ENCODE data around the gene JMY. TPM values are rescaled to one million over a fixed set of nuclear protein-coding genes. Genes with fewer than 3 reads are reported as not detected.

JMY gene
- total RNA-seq, 1 experiment from 2014 or later: 15.6 TPM

DNA sequence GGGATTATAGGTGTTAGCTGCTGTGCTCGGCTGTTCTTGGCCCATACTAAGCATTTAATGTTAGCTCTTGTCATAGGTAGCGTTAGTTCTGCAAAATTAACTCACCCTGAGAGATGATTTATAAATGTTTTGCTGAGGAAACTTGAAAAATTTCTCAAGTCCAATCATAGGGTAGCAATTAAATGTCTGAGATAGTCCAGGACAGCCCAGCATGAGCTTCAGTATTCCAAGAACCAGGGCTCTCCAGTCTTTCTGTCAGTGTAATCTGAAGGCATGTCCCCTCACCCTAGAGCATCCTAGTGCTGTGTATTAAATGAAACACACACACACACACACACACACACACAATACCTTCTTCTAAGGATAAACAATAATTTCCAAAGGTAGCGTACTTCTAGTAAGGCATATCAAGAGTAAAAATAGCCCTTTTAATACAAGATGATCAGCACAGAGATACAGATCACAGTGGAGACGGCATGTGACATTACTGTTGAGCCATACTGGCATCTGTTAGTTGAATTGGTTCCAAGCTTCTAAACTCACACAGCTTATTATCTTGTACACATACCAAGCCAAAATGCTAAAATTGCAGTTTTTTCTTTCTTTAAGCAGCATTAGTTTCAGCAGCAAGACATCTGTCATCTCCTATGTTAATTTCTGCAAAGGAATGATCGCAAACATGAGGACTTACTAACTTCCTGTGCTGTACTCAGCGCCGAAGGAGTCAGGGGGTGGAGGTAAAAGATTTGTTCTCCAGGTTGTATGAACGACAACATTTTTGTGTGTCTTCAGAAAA lies 46.3 kb upstream of the JMY start:
- H3K9me3 ChIP-seq (ENCODE audit: control insufficient read depth in 1 of 2, insufficient read depth in 1 of 2, low read depth in 1 of 2, low read length in 2 of 2): no peaks in the 10 kb centered on the region
- H2AFZ ChIP-seq (ENCODE audit: low read depth, low read length, poor library complexity, severe bottlenecking): no peak overlapping the region
- no peaks in the 10 kb centered on the region for H3K9me2 ChIP-seq (ENCODE audit: insufficient read depth)
- no peaks in the 10 kb centered on the region for H3K27me3 ChIP-seq (ENCODE audit: insufficient read depth, low read length)
- no peaks in the 10 kb centered on the region for H4K20me1 ChIP-seq (ENCODE audit: insufficient read depth)
- BruUV-seq (replicated peaks): no TSS peak
- H3K4me2 ChIP-seq (ENCODE audit: low read length): no peak overlapping the region
- ChIA-PET POLR2A (no interaction called here), RAD21 (ENCODE audit: low non-redundant PET in 1 of 2, low total read pairs in 2 of 2, uncharacterized antibody in 2 of 2, unreplicated experiment in 2 of 2) (no interaction called here), CTCF (no interaction called here)
- H3K9ac ChIP-seq (ENCODE audit: low read length): no peak overlapping the region
- H3K4me3 ChIP-seq (replicated peaks in 1 of 2; ENCODE audit: low read depth in 1 of 2, low read length in 2 of 2): no peak overlapping the region
- H3K4me1 ChIP-seq (ENCODE audit: control insufficient read depth in 1 of 2, insufficient read depth in 2 of 2, low read length in 2 of 2): peaks cover 3 to 5% of the 10 kb centered on the region in 2 experiments; a peak in 2 of 4 replicates
- intact Hi-C loops (cut with micrococcal nuclease): no loop called here
- H3K27ac ChIP-seq (ENCODE audit: low read depth, low read length): no peak overlapping the region
- H3K36me3 ChIP-seq (ENCODE audit: control insufficient read depth in 1 of 2, insufficient read depth in 2 of 2, low read length in 2 of 2): no peaks in the 10 kb centered on the region
- TF ChIP-seq FOSL1 (IDR thresholded peaks at IDR 0.05; ENCODE audit: low read depth): no peak
- no peak for TF ChIP-seq SRF (IDR thresholded peaks at IDR 0.05; ENCODE audit: low read depth)
- TF ChIP-seq EGR1 (IDR thresholded peaks at IDR 0.05; ENCODE audit: low read depth): no peak
- no peak for TF ChIP-seq SIN3A (IDR thresholded peaks at IDR 0.05; ENCODE audit: low read depth)
- no peak for TF ChIP-seq POLR2AphosphoS5 (IDR thresholded peaks at IDR 0.05; ENCODE audit: low read depth, low read length)
- TF ChIP-seq RAD21 (IDR thresholded peaks at IDR 0.05; ENCODE audit: low read depth): no peak
- TF ChIP-seq ATF3 (IDR thresholded peaks at IDR 0.05): no peak
- no peak for TF ChIP-seq POLR2A (IDR thresholded peaks at IDR 0.05; ENCODE audit: borderline replicate concordance, extremely low read depth, insufficient read depth, insufficient read length)
- no peak for TF ChIP-seq ZFX (IDR thresholded peaks at IDR 0.05)
- TF ChIP-seq JUND (IDR thresholded peaks at IDR 0.05): no peak
- no peak for TF ChIP-seq EZH2 (IDR thresholded peaks at IDR 0.05)
- no peak for TF ChIP-seq ZNF274 (IDR thresholded peaks at IDR 0.05; ENCODE audit: low read depth, low read length)
- no peak for TF ChIP-seq ELF1 (IDR thresholded peaks at IDR 0.05; ENCODE audit: borderline replicate concordance, low read depth)
- no peak for TF ChIP-seq CEBPB (IDR thresholded peaks at IDR 0.05; ENCODE audit: low read depth)
- TF ChIP-seq, protein P1, sequence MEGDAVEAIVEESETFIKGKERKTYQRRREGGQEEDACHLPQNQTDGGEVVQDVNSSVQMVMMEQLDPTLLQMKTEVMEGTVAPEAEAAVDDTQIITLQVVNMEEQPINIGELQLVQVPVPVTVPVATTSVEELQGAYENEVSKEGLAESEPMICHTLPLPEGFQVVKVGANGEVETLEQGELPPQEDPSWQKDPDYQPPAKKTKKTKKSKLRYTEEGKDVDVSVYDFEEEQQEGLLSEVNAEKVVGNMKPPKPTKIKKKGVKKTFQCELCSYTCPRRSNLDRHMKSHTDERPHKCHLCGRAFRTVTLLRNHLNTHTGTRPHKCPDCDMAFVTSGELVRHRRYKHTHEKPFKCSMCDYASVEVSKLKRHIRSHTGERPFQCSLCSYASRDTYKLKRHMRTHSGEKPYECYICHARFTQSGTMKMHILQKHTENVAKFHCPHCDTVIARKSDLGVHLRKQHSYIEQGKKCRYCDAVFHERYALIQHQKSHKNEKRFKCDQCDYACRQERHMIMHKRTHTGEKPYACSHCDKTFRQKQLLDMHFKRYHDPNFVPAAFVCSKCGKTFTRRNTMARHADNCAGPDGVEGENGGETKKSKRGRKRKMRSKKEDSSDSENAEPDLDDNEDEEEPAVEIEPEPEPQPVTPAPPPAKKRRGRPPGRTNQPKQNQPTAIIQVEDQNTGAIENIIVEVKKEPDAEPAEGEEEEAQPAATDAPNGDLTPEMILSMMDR (IDR thresholded peaks at IDR 0.05 in 2 of 3, conservative IDR thresholded peaks at IDR 0.05 in 1 of 3; ENCODE audit: borderline replicate concordance in 1 of 3, insufficient read depth in 1 of 3, low read depth in 2 of 3, low read length in 2 of 3): no peak
- no peak for TF ChIP-seq TCF7L2 (IDR thresholded peaks at IDR 0.05; ENCODE audit: borderline replicate concordance, extremely low read depth, insufficient read depth, insufficient read length)
- TF ChIP-seq ZBTB33 (IDR thresholded peaks at IDR 0.05; ENCODE audit: extremely low read depth, insufficient replicate concordance, low read length): no peak
- TF ChIP-seq EZH2phosphoT487 (IDR thresholded peaks at IDR 0.05; ENCODE audit: borderline replicate concordance): no peak
- TF ChIP-seq, protein P2, sequence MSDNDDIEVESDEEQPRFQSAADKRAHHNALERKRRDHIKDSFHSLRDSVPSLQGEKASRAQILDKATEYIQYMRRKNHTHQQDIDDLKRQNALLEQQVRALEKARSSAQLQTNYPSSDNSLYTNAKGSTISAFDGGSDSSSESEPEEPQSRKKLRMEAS (IDR thresholded peaks at IDR 0.05): no peak
- ATAC-seq (no peak), DNase-seq (ENCODE audit: low read depth, low spot score) (no peak)
- no peaks in the 10 kb centered on the region for H3K79me2 ChIP-seq (ENCODE audit: insufficient read depth, low read length)

Data from HCT116 (cell line).